HEK293 (cell line): ENCODE results near the gene CAP1.
"Not testable (repeated sequence)": the region's sequence is repeated elsewhere in the genome, so short reads cannot be mapped to it uniquely, and the experiment has no call there.

ENCODE experiments used
- CTCF ChIA-PET: fragments of 350-600 bp; formaldehyde crosslinking; extraction: SDS; loops from one replicate; lab custom pipeline; 2021; ENCODE audit warnings: antibody characterized with exemption; lab: Yijun Ruan, JAX
- POLR2A ChIA-PET: fragments of 300-600 bp; formaldehyde crosslinking; extraction: SDS; loops from one replicate; lab custom pipeline; 2020; ENCODE audit warnings: antibody characterized with exemption, inconsistent platforms; lab: Yijun Ruan, JAX
- H3K27ac ChIP-seq: fragments of 200-500 bp; sonication (Bioruptor generic); 2 replicates; pipeline ENCODE4 v1.5.1; 2014; ENCODE audit warnings: low read depth, low read length, control low read depth, inconsistent platforms; ENCODE audit errors: extremely low read depth
- H3K36me3 ChIP-seq, 2 experiments: fragments of 200-500 bp in 1 of 2; sonication (Bioruptor generic) in 1 of 2; 1 replicate in 1 of 2; 2 replicates in 1 of 2; pipeline ENCODE4 v1.5.1; 2014 to 2017; ENCODE audit warnings: inconsistent platforms in 2 of 2, low read length in 2 of 2; ENCODE audit not compliant: control insufficient read depth in 2 of 2, insufficient read depth in 1 of 2
- H3K4me1 ChIP-seq: fragments of 200-500 bp; sonication (Bioruptor generic); 2 replicates; pipeline ENCODE4 v1.5.1; 2014; ENCODE audit warnings: mild to moderate bottlenecking, low read length, inconsistent platforms; ENCODE audit not compliant: control insufficient read depth, insufficient read depth
- H3K4me3 ChIP-seq: 2 replicates; pipeline ENCODE4 v1.5.1; 2011; ENCODE audit warnings: low read depth, mild to moderate bottlenecking, control low read depth, low read length, moderate library complexity
- H3K9me3 ChIP-seq: fragments of 200-500 bp; sonication (Bioruptor generic); 2 replicates; pipeline ENCODE4 v1.5.1; 2014; ENCODE audit warnings: low read depth, low read length, inconsistent platforms; ENCODE audit not compliant: control insufficient read depth, insufficient read depth
- KLF1 ChIP-seq: fragments of 450-650 bp; formaldehyde crosslinking; IDR thresholded peaks from 2 replicates; pipeline ENCODE4 v1.5.1; 2016; ENCODE audit warnings: missing biosample characterization, missing genetic modification characterization
- SCRT1 ChIP-seq: fragments of 450-650 bp; formaldehyde crosslinking; IDR thresholded peaks from 2 replicates; pipeline ENCODE4 v1.5.1; 2016; ENCODE audit warnings: missing biosample characterization, missing genetic modification characterization, borderline replicate concordance
- ZNF121 ChIP-seq: fragments of 450-650 bp; formaldehyde crosslinking; IDR thresholded peaks from 2 replicates; pipeline ENCODE4 v1.5.1; 2016; ENCODE audit warnings: missing biosample characterization, missing genetic modification characterization
- ZNF146 ChIP-seq: fragments of 450-650 bp; formaldehyde crosslinking; IDR thresholded peaks from 2 replicates; pipeline ENCODE4 v1.5.1; 2016; ENCODE audit warnings: missing biosample characterization, missing genetic modification characterization
- ZNF324 ChIP-seq: fragments of 450-650 bp; formaldehyde crosslinking; IDR thresholded peaks from 2 replicates; pipeline ENCODE4 v1.5.1; 2016; ENCODE audit warnings: missing biosample characterization, missing genetic modification characterization
- ZNF654 ChIP-seq: fragments of 450-650 bp; formaldehyde crosslinking; IDR thresholded peaks from 2 replicates; pipeline ENCODE4 v1.5.1; 2016; ENCODE audit warnings: low read depth, missing biosample characterization, missing genetic modification characterization
- ZXDB ChIP-seq: fragments of 450-650 bp; formaldehyde crosslinking; IDR thresholded peaks from 2 replicates; pipeline ENCODE4 v1.5.1; 2016; ENCODE audit warnings: missing biosample characterization, missing genetic modification characterization
- TF ChIP-seq, protein P1 (sequence below): fragments of 450-650 bp; formaldehyde crosslinking; IDR thresholded peaks from 2 replicates; pipeline ENCODE4 v1.5.1; 2016; ENCODE audit warnings: missing biosample characterization, missing genetic modification characterization
- TF ChIP-seq, protein P2 (sequence below): fragments of 450-650 bp; formaldehyde crosslinking; IDR thresholded peaks from 2 replicates; pipeline ENCODE4 v1.5.1; 2016; ENCODE audit warnings: missing biosample characterization, missing genetic modification characterization
- TF ChIP-seq, protein P3 (sequence below): fragments of 450-650 bp; formaldehyde crosslinking; conservative IDR thresholded peaks from 2 replicates; pipeline ENCODE4 v1.5.1; 2016; ENCODE audit warnings: low read depth, missing biosample characterization, missing genetic modification characterization
- TF ChIP-seq, protein P4 (sequence below): fragments of 450-650 bp; formaldehyde crosslinking; IDR thresholded peaks from 2 replicates; pipeline ENCODE4 v1.5.1; 2017; ENCODE audit warnings: missing biosample characterization, mild to moderate bottlenecking, missing genetic modification characterization, moderate library complexity
- TF ChIP-seq, protein P5 (sequence below): fragments of 450-650 bp; formaldehyde crosslinking; IDR thresholded peaks from 2 replicates; pipeline ENCODE4 v1.5.1; 2016; ENCODE audit warnings: missing biosample characterization, missing genetic modification characterization

Gene CAP1

DNA sequence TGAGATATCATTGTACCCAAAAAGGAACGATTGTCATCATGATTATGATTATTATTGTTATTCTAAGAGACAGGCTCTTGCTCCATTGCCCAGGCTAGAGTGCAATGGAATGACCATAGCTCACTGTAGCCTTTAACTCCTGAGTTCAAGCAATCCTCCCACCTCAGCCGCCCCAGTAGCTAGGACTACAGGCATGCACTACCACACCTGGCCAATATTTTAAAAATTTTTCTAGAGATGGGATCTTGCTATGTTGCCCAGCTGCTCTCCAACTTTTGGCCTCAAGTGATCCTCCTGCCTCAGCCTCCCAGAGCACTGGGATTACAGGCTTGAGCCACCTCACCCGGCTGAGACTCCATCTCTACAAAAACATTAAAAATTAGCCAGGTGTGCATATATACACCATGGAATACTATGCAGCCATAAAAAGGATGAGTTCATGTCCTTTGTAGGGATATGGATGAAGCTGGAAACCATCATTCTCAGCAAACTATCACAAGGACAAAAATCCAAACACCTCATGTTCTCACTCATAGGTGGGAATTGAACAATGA, 33.0 kb upstream of the CAP1 start:
- H3K27ac ChIP-seq, POLR2A ChIA-PET, H3K9me3 ChIP-seq, H3K4me1 ChIP-seq, H3K4me3 ChIP-seq, H3K36me3 ChIP-seq: not testable (repeated sequence)
- TF ChIP-seq ZNF121 (peak; percentile 86), ZNF146 (tag by site-specific recombination) (peak; percentile 87)
- CTCF ChIA-PET = interaction anchor here (0.7 kb wide), 1 partner anchor 24 kb away, joined by 3 read pairs; no protein-coding TSS in a partner anchor

DNA sequence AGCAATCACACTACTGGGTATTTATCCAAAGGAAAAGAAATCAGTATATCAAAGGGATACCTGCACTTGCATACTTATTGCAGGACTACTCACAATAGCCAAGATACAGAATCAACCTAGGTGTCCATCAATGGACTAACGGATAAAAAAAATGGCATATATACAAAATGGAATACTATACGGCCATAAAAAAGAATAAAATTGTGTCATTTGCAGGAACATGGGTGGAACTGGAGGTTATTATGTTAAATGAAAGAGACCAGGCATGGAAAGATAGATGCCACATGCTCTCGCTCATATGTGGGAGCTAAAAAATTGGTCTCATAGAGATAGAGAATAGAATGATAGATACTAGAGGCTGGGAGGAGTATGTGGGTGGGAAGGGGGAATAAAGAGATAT, 29.3 kb upstream of the CAP1 start:
- H3K36me3 ChIP-seq = no peaks in the 10 kb centered on the region
- POLR2A ChIA-PET = no interaction called here
- H3K4me1 ChIP-seq = no peaks in the 10 kb centered on the region
- H3K4me3 ChIP-seq = no peak overlapping the region
- no peaks in the 10 kb centered on the region for H3K9me3 ChIP-seq
- TF ChIP-seq, protein P1, sequence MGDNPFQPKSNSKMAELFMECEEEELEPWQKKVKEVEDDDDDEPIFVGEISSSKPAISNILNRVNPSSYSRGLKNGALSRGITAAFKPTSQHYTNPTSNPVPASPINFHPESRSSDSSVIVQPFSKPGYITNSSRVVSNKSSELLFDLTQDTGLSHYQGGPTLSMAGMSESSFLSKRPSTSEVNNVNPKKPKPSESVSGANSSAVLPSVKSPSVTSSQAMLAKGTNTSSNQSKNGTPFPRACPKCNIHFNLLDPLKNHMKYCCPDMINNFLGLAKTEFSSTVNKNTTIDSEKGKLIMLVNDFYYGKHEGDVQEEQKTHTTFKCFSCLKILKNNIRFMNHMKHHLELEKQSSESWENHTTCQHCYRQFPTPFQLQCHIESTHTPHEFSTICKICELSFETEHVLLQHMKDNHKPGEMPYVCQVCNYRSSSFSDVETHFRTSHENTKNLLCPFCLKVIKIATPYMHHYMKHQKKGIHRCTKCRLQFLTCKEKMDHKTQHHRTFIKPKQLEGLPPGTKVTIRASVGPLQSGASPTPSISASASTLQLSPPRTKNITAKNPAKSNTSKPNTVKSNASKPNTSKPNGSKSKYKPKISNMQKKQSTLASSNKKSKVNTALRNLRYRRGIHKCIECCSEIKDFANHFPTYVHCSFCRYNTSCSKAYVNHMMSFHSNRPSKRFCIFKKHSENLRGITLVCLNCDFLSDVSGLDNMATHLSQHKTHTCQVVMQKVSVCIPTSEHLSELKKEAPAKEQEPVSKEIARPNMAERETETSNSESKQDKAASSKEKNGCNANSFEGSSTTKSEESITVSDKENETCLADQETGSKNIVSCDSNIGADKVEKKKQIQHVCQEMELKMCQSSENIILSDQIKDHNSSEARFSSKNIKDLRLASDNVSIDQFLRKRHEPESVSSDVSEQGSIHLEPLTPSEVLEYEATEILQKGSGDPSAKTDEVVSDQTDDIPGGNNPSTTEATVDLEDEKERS (tag by site-specific recombination) = 0 out of 2 replicates have a peak, but pooled peaks have one; percentile 62
- TF ChIP-seq ZNF324 (tag by site-specific recombination) = no peak
- peak; percentile 90 for TF ChIP-seq ZNF146 (tag by site-specific recombination)
- TF ChIP-seq, protein P2, sequence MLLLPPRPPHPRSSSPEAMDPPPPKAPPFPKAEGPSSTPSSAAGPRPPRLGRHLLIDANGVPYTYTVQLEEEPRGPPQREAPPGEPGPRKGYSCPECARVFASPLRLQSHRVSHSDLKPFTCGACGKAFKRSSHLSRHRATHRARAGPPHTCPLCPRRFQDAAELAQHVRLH = 0 out of 2 replicates have a peak, but pooled peaks have one; percentile 17
- no peak for TF ChIP-seq SCRT1 (tag by site-specific recombination)
- TF ChIP-seq, protein P3, sequence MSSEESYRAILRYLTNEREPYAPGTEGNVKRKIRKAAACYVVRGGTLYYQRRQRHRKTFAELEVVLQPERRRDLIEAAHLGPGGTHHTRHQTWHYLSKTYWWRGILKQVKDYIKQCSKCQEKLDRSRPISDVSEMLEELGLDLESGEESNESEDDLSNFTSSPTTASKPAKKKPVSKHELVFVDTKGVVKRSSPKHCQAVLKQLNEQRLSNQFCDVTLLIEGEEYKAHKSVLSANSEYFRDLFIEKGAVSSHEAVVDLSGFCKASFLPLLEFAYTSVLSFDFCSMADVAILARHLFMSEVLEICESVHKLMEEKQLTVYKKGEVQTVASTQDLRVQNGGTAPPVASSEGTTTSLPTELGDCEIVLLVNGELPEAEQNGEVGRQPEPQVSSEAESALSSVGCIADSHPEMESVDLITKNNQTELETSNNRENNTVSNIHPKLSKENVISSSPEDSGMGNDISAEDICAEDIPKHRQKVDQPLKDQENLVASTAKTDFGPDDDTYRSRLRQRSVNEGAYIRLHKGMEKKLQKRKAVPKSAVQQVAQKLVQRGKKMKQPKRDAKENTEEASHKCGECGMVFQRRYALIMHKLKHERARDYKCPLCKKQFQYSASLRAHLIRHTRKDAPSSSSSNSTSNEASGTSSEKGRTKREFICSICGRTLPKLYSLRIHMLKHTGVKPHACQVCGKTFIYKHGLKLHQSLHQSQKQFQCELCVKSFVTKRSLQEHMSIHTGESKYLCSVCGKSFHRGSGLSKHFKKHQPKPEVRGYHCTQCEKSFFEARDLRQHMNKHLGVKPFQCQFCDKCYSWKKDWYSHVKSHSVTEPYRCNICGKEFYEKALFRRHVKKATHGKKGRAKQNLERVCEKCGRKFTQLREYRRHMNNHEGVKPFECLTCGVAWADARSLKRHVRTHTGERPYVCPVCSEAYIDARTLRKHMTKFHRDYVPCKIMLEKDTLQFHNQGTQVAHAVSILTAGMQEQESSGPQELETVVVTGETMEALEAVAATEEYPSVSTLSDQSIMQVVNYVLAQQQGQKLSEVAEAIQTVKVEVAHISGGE (tag by site-specific recombination) = no peak
- H3K27ac ChIP-seq = no peak overlapping the region
- CTCF ChIA-PET = interaction anchor here (0.7 to 1.4 kb wide), 3 partner anchors 21 to 291 kb away, joined by 3 to 5 read pairs (median 3); no protein-coding TSS in a partner anchor

DNA sequence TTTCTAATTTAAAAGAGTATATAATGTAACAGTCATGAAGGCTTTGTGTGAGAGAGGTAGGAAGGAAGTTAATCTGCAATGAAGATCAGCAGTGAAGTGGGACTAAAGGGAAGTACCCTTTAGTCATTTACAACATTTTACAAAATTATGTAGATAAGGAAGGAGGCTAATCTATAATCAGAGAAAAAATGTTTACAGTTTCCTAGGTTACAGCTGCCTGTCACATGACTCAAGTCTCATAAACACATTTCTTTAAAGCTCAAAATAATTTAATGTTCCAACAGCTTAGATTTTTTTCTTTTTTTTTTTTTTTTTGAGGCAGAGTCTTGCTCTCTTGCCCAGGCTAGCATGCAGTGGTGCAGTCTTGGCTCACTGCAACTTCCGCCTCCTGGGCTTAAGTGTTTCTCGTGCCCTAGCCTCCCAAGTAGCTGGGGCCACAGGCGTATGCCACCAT, 26.2 kb upstream of the CAP1 start:
- Histone ChIP-seq H3K36me3 (no peaks in the 10 kb centered on the region), H3K9me3 (no peaks in the 10 kb centered on the region), H3K4me3 (no peak overlapping the region), H3K27ac (no peak overlapping the region), H3K4me1 (no peaks in the 10 kb centered on the region)
- CTCF ChIA-PET = interaction anchor here (0.6 to 3.1 kb wide), 3 partner anchors 18 to 138 kb away, joined by 3 to 15 read pairs (median 3); no protein-coding TSS in a partner anchor
- TF ChIP-seq ZXDB (tag by site-specific recombination) (no peak), KLF1 (tag by site-specific recombination) (no peak), ZNF654 (tag by site-specific recombination) (no peak)
- TF ChIP-seq, protein P4, sequence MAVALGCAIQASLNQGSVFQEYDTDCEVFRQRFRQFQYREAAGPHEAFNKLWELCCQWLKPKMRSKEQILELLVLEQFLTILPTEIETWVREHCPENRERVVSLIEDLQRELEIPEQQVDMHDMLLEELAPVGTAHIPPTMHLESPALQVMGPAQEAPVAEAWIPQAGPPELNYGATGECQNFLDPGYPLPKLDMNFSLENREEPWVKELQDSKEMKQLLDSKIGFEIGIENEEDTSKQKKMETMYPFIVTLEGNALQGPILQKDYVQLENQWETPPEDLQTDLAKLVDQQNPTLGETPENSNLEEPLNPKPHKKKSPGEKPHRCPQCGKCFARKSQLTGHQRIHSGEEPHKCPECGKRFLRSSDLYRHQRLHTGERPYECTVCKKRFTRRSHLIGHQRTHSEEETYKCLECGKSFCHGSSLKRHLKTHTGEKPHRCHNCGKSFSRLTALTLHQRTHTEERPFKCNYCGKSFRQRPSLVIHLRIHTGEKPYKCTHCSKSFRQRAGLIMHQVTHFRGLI (tag by site-specific recombination) = no peak
- TF ChIP-seq, protein P5, sequence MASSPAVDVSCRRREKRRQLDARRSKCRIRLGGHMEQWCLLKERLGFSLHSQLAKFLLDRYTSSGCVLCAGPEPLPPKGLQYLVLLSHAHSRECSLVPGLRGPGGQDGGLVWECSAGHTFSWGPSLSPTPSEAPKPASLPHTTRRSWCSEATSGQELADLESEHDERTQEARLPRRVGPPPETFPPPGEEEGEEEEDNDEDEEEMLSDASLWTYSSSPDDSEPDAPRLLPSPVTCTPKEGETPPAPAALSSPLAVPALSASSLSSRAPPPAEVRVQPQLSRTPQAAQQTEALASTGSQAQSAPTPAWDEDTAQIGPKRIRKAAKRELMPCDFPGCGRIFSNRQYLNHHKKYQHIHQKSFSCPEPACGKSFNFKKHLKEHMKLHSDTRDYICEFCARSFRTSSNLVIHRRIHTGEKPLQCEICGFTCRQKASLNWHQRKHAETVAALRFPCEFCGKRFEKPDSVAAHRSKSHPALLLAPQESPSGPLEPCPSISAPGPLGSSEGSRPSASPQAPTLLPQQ = no peak
- POLR2A ChIA-PET = interaction anchor here (0.6 to 1.3 kb wide), 2 partner anchors 20 to 26 kb away, joined by 4 read pairs; partner anchors contain the start of gene CAP1
